GM13976 (cell line): ENCODE results near the gene GPX5.
"Not testable (repeated sequence)": the region's sequence is repeated elsewhere in the genome, so short reads cannot be mapped to it uniquely, and the experiment has no call there.

ENCODE experiments used
- DNase-seq: peaks from one replicate; pipeline ENCODE4 v3.0.0; 2012; ENCODE audit warnings: low spot score
- CTCF ChIP-seq: IDR thresholded peaks from 2 replicates; pipeline ENCODE4 v1.5.1; 2012; ENCODE audit warnings: borderline replicate concordance, mild to moderate bottlenecking; ENCODE audit not compliant: insufficient read depth; ENCODE audit errors: extremely low read depth, missing control alignments, control extremely low read depth
- in situ Hi-C: fragments of 300-500 bp; cut with MboI; formaldehyde crosslinking; loops from one replicate; pipeline ENCODE4 v1.12.0; 2022; ENCODE audit warnings: low sequenced_read_pairs, mixed read lengths, inconsistent platforms; ENCODE audit not compliant: unreplicated experiment

The GPX5 gene

DNA sequence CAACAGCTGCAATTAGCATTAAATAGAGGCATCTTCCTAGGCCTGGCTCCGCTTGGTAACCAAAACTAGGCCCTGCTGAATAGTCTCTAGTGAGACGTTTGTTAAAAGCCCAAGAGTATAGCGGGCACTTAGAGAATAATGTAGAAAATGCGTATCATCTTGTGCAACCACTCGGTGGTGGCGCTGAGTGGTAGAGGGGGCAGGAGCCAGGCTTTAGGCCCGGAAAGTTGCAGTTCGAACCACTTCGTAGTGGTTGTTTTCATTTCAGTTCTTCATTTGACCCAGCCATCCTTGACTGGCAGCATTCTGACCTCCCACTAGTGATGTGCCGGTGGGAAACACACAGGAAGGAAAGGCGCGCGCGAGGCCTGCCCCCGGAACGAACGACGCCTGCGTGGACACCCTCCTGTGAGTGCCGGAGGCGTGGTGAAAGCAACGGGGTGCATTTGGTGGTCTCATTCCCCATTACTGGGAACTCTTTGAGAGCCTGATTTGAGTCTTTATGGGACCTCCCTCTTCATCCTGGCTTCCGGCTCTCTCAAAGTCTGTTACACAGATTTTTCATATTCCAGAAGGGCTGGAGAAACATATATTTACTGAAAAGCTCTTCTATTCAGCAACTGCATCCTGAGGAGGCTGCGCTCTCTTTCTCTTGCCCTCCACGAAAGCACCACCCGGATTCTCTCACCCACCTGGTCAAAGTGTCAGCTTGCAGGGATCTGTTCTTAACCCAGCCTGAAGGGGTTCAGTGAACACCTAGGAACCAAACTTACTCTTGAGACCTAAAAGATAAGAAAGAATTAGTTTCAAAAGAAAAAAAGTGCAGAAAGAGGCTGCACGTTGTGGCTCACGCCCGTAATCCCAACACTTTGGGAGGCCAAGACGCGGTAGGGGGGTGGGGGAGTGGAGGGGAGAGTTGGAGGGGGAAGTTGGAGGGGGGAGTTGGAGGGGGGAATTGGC is 18.2 kb downstream of the GPX5 start:
- no peak for TF ChIP-seq CTCF
- peak; percentile 52 for DNase-seq
- in situ Hi-C loops: no loop called here

- TF ChIP-seq CTCF: no peak
- DNase-seq: no peak
- in situ Hi-C loops: no loop called here
These were observed 20.3 kb downstream of the GPX5 start for GRCh38 chr6:28545955-28546354.

- in situ Hi-C loops, DNase-seq: not testable (repeated sequence)
These were observed 21.3 kb downstream of the GPX5 start for GRCh38 chr6:28547003-28547402.

DNA sequence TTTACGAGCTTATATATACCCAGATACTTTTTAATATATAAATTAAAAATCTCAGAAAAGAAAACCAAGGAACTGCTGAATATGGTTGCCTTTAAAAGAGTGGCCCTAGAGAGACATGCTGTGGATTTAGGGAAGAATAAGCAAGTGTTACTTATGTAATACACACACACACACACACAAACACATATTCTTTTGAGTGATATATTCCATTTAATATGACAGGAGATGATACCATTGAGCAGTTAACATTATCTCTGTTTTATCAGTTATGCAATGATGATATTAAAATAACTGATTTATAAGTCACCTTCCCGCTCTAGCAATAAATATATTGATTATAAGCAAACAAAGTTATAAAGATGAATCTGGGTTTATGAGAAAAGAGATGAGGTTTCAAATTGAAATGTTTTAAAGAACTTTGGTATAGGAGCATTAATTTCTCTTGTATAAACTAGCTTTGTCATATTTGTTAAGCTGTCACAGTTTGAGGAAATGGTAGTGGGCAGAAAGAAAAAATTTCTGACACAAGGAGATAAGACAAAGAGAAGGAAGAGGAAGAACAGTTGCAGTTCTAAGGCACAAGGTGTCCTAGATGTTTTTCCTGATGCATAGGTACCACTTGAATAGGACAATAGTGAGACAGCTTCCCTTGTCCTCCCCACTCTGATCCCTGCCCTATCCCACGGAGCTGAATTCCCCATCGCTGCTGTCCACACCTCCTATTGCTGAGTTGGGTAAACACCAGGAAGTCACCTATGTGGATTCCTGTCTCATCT is 26.4 kb downstream of the GPX5 start:
- no peak for TF ChIP-seq CTCF
- no peak for DNase-seq
- in situ Hi-C loops: no loop called here

DNA sequence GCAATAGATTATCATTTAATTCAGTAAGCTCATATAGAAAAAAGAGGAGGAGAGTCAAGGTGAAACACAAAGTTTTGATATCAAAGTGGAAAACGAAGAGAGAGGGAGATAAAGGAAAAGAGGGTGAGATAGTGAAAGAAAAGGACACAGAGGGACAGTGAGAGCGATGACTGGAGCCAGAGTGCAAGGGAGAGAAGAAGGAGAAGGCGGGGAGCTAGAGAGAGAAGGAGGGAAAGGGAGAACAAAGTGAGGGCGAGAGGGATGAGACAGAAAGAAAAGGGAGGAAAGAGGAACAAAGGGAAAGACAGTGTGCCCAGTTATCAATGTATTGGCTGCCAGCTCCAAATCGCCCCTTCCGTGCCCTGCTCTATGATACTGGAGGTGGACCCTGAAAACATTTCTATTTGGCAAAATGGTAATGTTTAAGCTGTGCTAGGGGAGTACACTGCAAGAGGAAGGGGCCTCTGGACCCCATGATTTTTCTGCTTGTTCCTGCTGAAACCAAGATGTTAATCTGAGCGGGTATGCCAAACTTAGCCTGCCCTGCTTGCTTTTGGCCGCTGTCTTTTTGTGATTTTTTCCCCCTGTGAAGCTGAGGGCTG is 27.8 kb downstream of the GPX5 start:
- in situ Hi-C loops: no loop called here
- no peak for TF ChIP-seq CTCF
- DNase-seq: no peak

- in situ Hi-C loops: no loop called here
- TF ChIP-seq CTCF: no peak
- DNase-seq: no peak
These were observed 28.6 kb downstream of the GPX5 start for GRCh38 chr6:28553986-28554881.
